Heart right ventricle (tissue), 16 donors: Measurements from ENCODE around the gene TBCK. TPM values are rescaled to one million over a fixed set of nuclear protein-coding genes. Genes with fewer than 3 reads are reported as not detected.

Experiments used
- ATAC-seq, 8 donors: fragments of 200-7000 bp; cut with Tn5 transposase; one replicate each; pipeline ENCODE4 v1.9.1; 2020; ENCODE audit warnings: mild to moderate bottlenecking in 8 of 8, moderate library complexity in 8 of 8, moderate number of reproducible peaks in 1 of 8
- DNase-seq, 2 donors: peaks; one replicate each; pipeline ENCODE4 v3.0.0-alpha.2; 2020
- H3K27ac ChIP-seq, 10 donors: fragments of 200-600 bp; sonication (generic) in 2 of 10; one replicate each; pipeline versions ENCODE4 v1.5.0 to v1.8.0; 2020 to 2022; ENCODE audit warnings: mild to moderate bottlenecking in 3 of 10
- H3K27me3 ChIP-seq, 7 donors: fragments of 200-600 bp; one replicate each; pipeline ENCODE4 v1.8.0; 2021 to 2022; ENCODE audit warnings: mild to moderate bottlenecking in 2 of 7
- H3K36me3 ChIP-seq, 9 donors: fragments of 200-600 bp; sonication (generic) in 1 of 9; one replicate each; pipeline versions ENCODE4 v1.5.0 to v1.8.0; 2020 to 2022; ENCODE audit warnings: mild to moderate bottlenecking in 2 of 9
- H3K4me1 ChIP-seq, 9 donors: fragments of 200-600 bp; sonication (generic) in 1 of 9; one replicate each; pipeline versions ENCODE4 v1.5.0 to v1.8.0; 2020 to 2022; ENCODE audit warnings: mild to moderate bottlenecking in 4 of 9
- H3K4me3 ChIP-seq, 10 donors: fragments of 200-600 bp; sonication (generic) in 2 of 10; one replicate each; pipeline versions ENCODE4 v1.5.0 to v1.8.0; 2020 to 2022; ENCODE audit warnings: mild to moderate bottlenecking in 7 of 10, moderate library complexity in 2 of 10
- H3K9me3 ChIP-seq, 11 donors: fragments of 200-600 bp in 10 of 11; sonication (generic) in 2 of 11; one replicate each; pipeline versions ENCODE4 v1.5.0 to v1.8.0; 2013 to 2022; ENCODE audit warnings: mild to moderate bottlenecking in 2 of 11, control low read depth in 1 of 11, moderate library complexity in 1 of 11
- WGBS, 2 donors: extraction: QIAGEN DNeasy Blood & Tissue Kit; methylation state at CpG; one replicate each; pipeline ENCODE4 v1.1.7; 2013; ENCODE audit warnings: inconsistent platforms in 1 of 2; 5-methylcytosine and 5-hydroxymethylcytosine counted together
- intact Hi-C, 10 donors: fragments of 100-400 bp; cut with DNase I; formaldehyde crosslinking; loops; one replicate each; pipeline versions ENCODE4 v1.11.1 to v1.14.2; 2022
- polyA plus RNA-seq, 2 donors: library from polyadenylated mRNA; stranded (reverse); fragments of 200-250 nt; gene quantifications; one replicate each; pipeline ENCODE4 v1.2.3, GENCODE V29; 2013
- total RNA-seq, 10 donors: library from RNA; stranded (reverse); fragmentation: NEBNext Ultra II Directional in 3 of 10; extraction: Animal tissue kit (Norgen Biotek cat#: 25700) in 3 of 10; gene quantifications; one replicate each; pipeline versions ENCODE4 v1.2.1 to v1.2.4, GENCODE V29; 2021 to 2023
- TF ChIP-seq, protein P1 (sequence below), 9 donors: fragments of 200-600 bp; sonication (generic) in 2 of 9; IDR thresholded peaks; one replicate each; pipeline versions ENCODE4 v1.5.0 to v1.8.0; 2021 to 2022; ENCODE audit warnings: antibody characterized with exemption in 9 of 9, mild to moderate bottlenecking in 5 of 9, moderate library complexity in 1 of 9
- donor health status: Arrhythmogenic right ventricular cardiomyopathy.
- donor health status: ischemic (EF 13 %, LVEDD 7.1; RV severe dilation, severe dysfunction).
- donor health status: healthy with polysubstance abuse.
- donor health status: DM: no; HTN: yes; CAD: no.
- donor health status: DM: no; HTN: no; CAD: no.
- donor health status: ischemic (EF 25% LVEDD 6.9; RV normal size, moderate dysfunction).
- donor health status: ischemic (EF 25% LVEDD 5.7; RV mildly dilated, moderate dysfunction).
- donor health status: healthy.
- donor health status: DM: yes; HTN: yes; CAD: no.
- donor health status: Ischemic cardiomyopathy.
- donor health status: ischemic (EF 35%, LVEDD 5.7; RV mildly dilated, moderate dysfunction).
- donor health status: nonischemic (EF 11% LVEDD 7.7; RV severe dilation, severe dysfunction).
- donor health status: DM: yes; HTN: yes; CAD: no.
- donor health status: PGD.
- donor health status: ischemic (EF 29% LVEDD 5.4; RV normal size, mild dysfunction).
- donor health status: nonischemic (EF 23%, LVEDD 6.1; RV moderate dilation, normal function).

Gene TBCK
- total and polyA plus RNA-seq, 12 donors: 5.0 to 22.8 (median 17.4) TPM

GRCh38 chr4:106160560-106160959, 155.4 kb downstream of the TBCK start:
- no peaks in the 10 kb centered on the region for H3K27me3 ChIP-seq
- TF ChIP-seq, protein P1, sequence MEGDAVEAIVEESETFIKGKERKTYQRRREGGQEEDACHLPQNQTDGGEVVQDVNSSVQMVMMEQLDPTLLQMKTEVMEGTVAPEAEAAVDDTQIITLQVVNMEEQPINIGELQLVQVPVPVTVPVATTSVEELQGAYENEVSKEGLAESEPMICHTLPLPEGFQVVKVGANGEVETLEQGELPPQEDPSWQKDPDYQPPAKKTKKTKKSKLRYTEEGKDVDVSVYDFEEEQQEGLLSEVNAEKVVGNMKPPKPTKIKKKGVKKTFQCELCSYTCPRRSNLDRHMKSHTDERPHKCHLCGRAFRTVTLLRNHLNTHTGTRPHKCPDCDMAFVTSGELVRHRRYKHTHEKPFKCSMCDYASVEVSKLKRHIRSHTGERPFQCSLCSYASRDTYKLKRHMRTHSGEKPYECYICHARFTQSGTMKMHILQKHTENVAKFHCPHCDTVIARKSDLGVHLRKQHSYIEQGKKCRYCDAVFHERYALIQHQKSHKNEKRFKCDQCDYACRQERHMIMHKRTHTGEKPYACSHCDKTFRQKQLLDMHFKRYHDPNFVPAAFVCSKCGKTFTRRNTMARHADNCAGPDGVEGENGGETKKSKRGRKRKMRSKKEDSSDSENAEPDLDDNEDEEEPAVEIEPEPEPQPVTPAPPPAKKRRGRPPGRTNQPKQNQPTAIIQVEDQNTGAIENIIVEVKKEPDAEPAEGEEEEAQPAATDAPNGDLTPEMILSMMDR (IDR thresholded peaks at IDR 0.05): no peak
- intact Hi-C loops: no loop called here
- peak overlapping the region in 1 of 10 donors; percentile 17 for H3K4me3 ChIP-seq
- no peak overlapping the region for H3K27ac ChIP-seq
- H3K36me3 ChIP-seq: peaks cover 0 to 27% (median 0%) of the 10 kb centered on the region in 9 donors
- no peak for DNase-seq
- 67 to 70% methylated on average over 2 of the region's 2 CpGs for WGBS, 2 donors
- peak in 1 of 8 donors; percentile 29 for ATAC-seq
- peaks cover 0 to 14% (median 0%) of the 10 kb centered on the region in 9 donors for H3K4me1 ChIP-seq
- H3K9me3 ChIP-seq: peaks cover 0 to 11% (median 0%) of the 10 kb centered on the region in 11 donors

DNA sequence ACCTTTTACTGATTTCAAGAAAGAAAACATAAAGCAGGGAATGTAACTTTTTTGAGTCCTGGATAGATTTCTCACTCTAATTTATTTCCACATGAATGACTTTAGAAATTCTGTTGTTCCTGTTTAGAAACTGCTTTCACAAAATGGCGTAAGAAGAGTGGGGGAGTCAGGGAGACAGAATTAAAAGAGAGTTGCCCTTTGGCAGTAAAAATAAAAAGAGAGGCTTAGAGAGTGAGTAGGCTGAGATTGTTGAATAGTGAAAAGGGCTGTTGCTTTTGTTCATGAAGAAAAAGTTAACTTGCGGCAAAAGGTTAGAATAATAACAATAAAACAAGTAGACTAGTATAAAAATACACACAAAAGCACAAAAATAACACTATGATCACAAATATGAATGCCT, 166.1 kb downstream of the TBCK start:
- no peaks in the 10 kb centered on the region for H3K27me3 ChIP-seq
- H3K27ac ChIP-seq: no peak overlapping the region
- no peak for ATAC-seq
- H3K4me1 ChIP-seq: no peaks in the 10 kb centered on the region
- TF ChIP-seq, protein P1 (IDR thresholded peaks at IDR 0.05): no peak
- H3K4me3 ChIP-seq: no peak overlapping the region
- peaks cover 0 to 35% (median 0%) of the 10 kb centered on the region in 11 donors for H3K9me3 ChIP-seq
- intact Hi-C loops: no loop called here
- WGBS, 2 donors: 97% methylated on average over 2 of the region's 2 CpGs
- no peak for DNase-seq
- peaks cover 0 to 9% (median 0%) of the 10 kb centered on the region in 9 donors for H3K36me3 ChIP-seq

DNA sequence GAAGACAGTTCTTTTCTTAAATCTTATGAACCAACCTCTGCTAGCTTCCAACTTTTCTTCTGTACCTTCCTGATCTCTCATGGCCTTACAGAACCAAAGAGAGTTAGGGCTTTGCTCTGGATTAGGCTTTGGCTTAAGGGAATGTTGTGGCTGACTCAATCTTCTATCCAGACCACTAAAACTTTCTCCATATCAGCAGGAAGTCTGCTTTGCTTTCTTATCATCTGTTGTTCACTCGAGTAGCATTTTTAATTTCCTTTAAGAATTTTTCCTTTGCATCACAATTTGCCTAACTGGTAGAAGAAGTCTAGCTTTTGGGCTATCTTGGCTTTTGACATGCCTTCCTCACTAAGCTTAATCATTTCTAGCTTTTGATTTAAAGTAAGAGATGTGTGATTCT, 167.0 kb downstream of the TBCK start:
- intact Hi-C loops: no loop called here
- Histone ChIP-seq H3K4me1 (no peaks in the 10 kb centered on the region), H3K36me3 (peaks cover 0 to 9% (median 0%) of the 10 kb centered on the region in 9 donors), H3K27ac (no peak overlapping the region), H3K4me3 (no peak overlapping the region), H3K9me3 (peaks cover 0 to 35% (median 0%) of the 10 kb centered on the region in 11 donors), H3K27me3 (no peaks in the 10 kb centered on the region)
- DNase-seq: no peak
- ATAC-seq: no peak
- WGBS, 2 donors: 46 to 58% methylated on average over 1 of the region's 1 CpG
- TF ChIP-seq, protein P1 (IDR thresholded peaks at IDR 0.05): no peak

GRCh38 chr4:106142616-106143127, 173.3 kb downstream of the TBCK start:
- DNase-seq (no peak), ATAC-seq (no peak)
- Histone ChIP-seq H3K9me3 (peaks cover 0 to 22% (median 0%) of the 10 kb centered on the region in 11 donors), H3K4me3 (no peak overlapping the region), H3K4me1 (no peaks in the 10 kb centered on the region), H3K27me3 (no peaks in the 10 kb centered on the region), H3K36me3 (peaks cover 0 to 10% (median 0%) of the 10 kb centered on the region in 9 donors), H3K27ac (no peak overlapping the region)
- intact Hi-C loops: no loop called here
- 77 to 80% methylated on average over 3 of the region's 3 CpGs for WGBS, 2 donors
- TF ChIP-seq, protein P1 (IDR thresholded peaks at IDR 0.05): no peak
